ENCODE data around the gene PRKAR2B. TPM values are rescaled to one million over a fixed set of nuclear protein-coding genes. Genes with fewer than 3 reads are reported as not detected.

The PRKAR2B gene
- total and polyA plus RNA-seq, 2 of the 4 experiments (the other 2 are of a cell fraction) = 3.0 to 3.1 TPM

GRCh38 chr7:107172276-107173032 is 127.9 kb downstream of the PRKAR2B start:
- dilution Hi-C loops (cut with HindIII; ENCODE audit: low sequenced_read_pairs, unreplicated experiment) (no loop called here), in situ Hi-C loops (cut with MboI; ENCODE audit: low sequenced_read_pairs) (no loop called here), intact Hi-C loops (cut with micrococcal nuclease) (no loop called here)
- Histone ChIP-seq H3K4ac (ENCODE audit: low read depth, low read length) (no peak overlapping the region), H2BK20ac (ENCODE audit: low read depth, low read length) (no peak overlapping the region), H3K56ac (ENCODE audit: extremely low read depth, insufficient read depth, low read length) (no peak overlapping the region), H3K36me3 (ENCODE audit: control insufficient read depth, insufficient read depth, low read length) (peaks cover 3% of the 10 kb centered on the region), H3K4me3 (ENCODE audit: insufficient read depth, low read depth, low read length) (no peak overlapping the region), H3K23ac (ENCODE audit: low read depth, low read length) (no peak overlapping the region), H3K18ac (ENCODE audit: low read depth, low read length) (no peak overlapping the region), H3K79me1 (ENCODE audit: low read depth in 1 of 2, low read length in 2 of 2) (peaks cover 14 to 50% of the 10 kb centered on the region in 2 experiments), H3K27ac (ENCODE audit: insufficient read depth, low read length) (no peak overlapping the region), H2AK9ac (replicated peaks; ENCODE audit: low read depth, low read length, poor library complexity) (no peak overlapping the region), H3K4me1 (ENCODE audit: control insufficient read depth, insufficient read depth, low read length) (peaks cover 3% of the 10 kb centered on the region; the same call in 1 of the 2 replicates), H3K9me1 (ENCODE audit: insufficient read depth, low read length) (no peaks in the 10 kb centered on the region), H4K5ac (ENCODE audit: low read depth, low read length) (no peak overlapping the region), H2AFZ (replicated peaks; ENCODE audit: low read length, poor library complexity) (no peak overlapping the region), H4K20me1 (ENCODE audit: insufficient read depth, low read length) (peaks cover 33% of the 10 kb centered on the region), H3K14ac (replicated peaks; ENCODE audit: low read depth, low read length) (no peak overlapping the region), H3K9me3 (ENCODE audit: control insufficient read depth, insufficient read depth, low read length) (no peaks in the 10 kb centered on the region), H3K4me2 (ENCODE audit: low read depth, low read length) (no peak overlapping the region), H2BK15ac (ENCODE audit: low read depth, low read length) (no peak overlapping the region), H2BK120ac (ENCODE audit: low read depth, low read length) (no peak overlapping the region), H2AK5ac (ENCODE audit: low read depth, low read length) (no peak overlapping the region), H4K8ac (ENCODE audit: low read depth in 2 of 2, low read length in 2 of 2) (no peak overlapping the region), H3K27me3 (ENCODE audit: control insufficient read depth, insufficient read depth, low read length) (no peaks in the 10 kb centered on the region), H2BK5ac (ENCODE audit: low read depth, low read length, poor library complexity, severe bottlenecking) (no peak overlapping the region), H3K9ac (ENCODE audit: low read depth, low read length) (no peak overlapping the region), H4K91ac (ENCODE audit: insufficient read depth, low read depth, low read length) (no peak overlapping the region)
- ATAC-seq (ENCODE audit: low read depth) = no peak
- TF ChIP-seq MAZ (IDR thresholded peaks at IDR 0.05; ENCODE audit: borderline replicate concordance, low read depth, low read length) (no peak), MXI1 (IDR thresholded peaks at IDR 0.05; ENCODE audit: borderline replicate concordance, low read depth, low read length) (no peak), SMC3 (IDR thresholded peaks at IDR 0.05; ENCODE audit: low read depth, low read length) (no peak), POLR2A (IDR thresholded peaks at IDR 0.05; ENCODE audit: low read depth, low read length) (no peak), RCOR1 (IDR thresholded peaks at IDR 0.05; ENCODE audit: insufficient replicate concordance, low read length) (no peak), CEBPB (IDR thresholded peaks at IDR 0.05; ENCODE audit: low read depth, low read length) (no peak), NFE2L2 (IDR thresholded peaks at IDR 0.05; ENCODE audit: low read depth, low read length) (no peak)
- TF ChIP-seq, protein P1, sequence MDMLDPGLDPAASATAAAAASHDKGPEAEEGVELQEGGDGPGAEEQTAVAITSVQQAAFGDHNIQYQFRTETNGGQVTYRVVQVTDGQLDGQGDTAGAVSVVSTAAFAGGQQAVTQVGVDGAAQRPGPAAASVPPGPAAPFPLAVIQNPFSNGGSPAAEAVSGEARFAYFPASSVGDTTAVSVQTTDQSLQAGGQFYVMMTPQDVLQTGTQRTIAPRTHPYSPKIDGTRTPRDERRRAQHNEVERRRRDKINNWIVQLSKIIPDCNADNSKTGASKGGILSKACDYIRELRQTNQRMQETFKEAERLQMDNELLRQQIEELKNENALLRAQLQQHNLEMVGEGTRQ (IDR thresholded peaks at IDR 0.05; ENCODE audit: low read depth, low read length) = no peak
- ChIA-PET POLR2A (ENCODE audit: unreplicated experiment) (no interaction called here), CTCF (interaction anchor here (0.6 kb wide), 2 partner anchors 403 to 560 kb away, joined by 3 to 5 read pairs; no protein-coding TSS in a partner anchor)
- BruUV-seq (replicated peaks) = TSS peak; percentile 10
- WGBS, 2 experiments (ENCODE audit: extremely low coverage in 2 of 2, insufficient read length in 1 of 2) = no CpG with 5 or more reads among the region's 4 CpGs
- no peak for DNase-seq

All from IMR-90 (cell line).